ENCODE results near the gene CADM2. TPM values are rescaled to one million over a fixed set of nuclear protein-coding genes. Genes with fewer than 3 reads are reported as not detected.

The CADM2 gene
- total and polyA plus RNA-seq, 3 donors from 2014 or later: 1.3 to 4.0 (median 2.7) TPM

DNA sequence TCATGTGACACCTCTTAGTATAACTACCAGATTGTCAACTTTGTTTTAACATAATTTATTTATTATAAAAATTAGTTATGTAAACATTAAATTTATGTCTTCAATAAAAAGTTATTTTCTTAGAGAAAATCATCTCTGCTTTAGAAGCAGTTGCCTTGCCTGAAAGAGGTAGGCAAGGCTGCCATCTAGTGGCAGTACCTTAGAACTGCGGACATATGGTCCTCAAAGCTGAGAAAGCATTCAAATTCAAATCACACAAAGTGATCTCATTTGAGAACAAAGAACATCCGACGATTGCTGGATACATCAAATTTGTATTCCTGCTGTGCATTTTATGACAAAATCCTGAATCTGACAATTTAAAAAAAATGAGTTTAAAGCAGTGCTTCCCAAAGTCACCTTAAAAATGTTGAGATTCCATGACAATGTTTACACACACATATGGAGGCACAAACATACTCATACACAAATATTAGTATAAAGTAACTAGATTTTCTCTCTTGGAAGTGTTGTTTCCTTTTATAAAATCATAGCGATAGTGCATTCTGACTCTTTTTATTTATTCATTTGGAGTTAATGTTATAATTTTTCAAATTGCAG lies 617.4 kb downstream of the CADM2 start:
- H3K27me3 ChIP-seq: no peaks in the 10 kb centered on the region
- H3K27ac ChIP-seq: no peak overlapping the region
- WGBS, 2 donors: 11 to 13% methylated on average over 4 of the region's 4 CpGs
- H3K36me3 ChIP-seq (ENCODE audit: low read depth, missing control alignments): no peaks in the 10 kb centered on the region
- intact Hi-C loops (cut with DNase I; ENCODE audit: low total_unique reads): no loop called here
- TF ChIP-seq, protein P1, sequence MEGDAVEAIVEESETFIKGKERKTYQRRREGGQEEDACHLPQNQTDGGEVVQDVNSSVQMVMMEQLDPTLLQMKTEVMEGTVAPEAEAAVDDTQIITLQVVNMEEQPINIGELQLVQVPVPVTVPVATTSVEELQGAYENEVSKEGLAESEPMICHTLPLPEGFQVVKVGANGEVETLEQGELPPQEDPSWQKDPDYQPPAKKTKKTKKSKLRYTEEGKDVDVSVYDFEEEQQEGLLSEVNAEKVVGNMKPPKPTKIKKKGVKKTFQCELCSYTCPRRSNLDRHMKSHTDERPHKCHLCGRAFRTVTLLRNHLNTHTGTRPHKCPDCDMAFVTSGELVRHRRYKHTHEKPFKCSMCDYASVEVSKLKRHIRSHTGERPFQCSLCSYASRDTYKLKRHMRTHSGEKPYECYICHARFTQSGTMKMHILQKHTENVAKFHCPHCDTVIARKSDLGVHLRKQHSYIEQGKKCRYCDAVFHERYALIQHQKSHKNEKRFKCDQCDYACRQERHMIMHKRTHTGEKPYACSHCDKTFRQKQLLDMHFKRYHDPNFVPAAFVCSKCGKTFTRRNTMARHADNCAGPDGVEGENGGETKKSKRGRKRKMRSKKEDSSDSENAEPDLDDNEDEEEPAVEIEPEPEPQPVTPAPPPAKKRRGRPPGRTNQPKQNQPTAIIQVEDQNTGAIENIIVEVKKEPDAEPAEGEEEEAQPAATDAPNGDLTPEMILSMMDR (IDR thresholded peaks at IDR 0.05): peak; percentile 58 to 87 (median 70)
- no peak for TF ChIP-seq POLR2A (IDR thresholded peaks at IDR 0.05)
- H3K4me3 ChIP-seq: no peak overlapping the region
- peak; percentile 86 for DNase-seq
- no peaks in the 10 kb centered on the region for H3K4me1 ChIP-seq
- no peaks in the 10 kb centered on the region for H3K9me3 ChIP-seq

DNA sequence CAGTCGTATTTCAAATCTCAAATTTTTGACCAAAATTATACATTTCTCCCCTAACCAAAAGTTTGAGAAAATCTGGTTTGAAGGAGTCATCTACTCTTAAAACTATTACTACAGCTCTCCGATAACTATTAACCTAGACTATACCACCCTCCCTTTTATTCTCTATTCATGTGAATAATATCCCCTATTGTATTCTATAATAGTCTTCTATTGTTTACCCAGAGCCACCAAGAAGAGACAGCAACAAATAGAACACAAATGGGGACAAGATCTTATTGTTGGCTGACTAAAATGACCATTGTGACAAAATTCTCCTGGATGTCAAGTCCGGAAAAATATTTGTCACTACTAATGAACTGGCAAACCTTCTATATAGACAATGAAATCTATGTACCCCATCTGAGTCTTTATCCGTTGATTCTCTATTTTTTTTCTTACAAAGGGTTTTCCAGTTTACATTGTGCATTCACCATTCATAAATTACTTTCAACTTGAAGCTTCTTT lies 618.0 kb downstream of the CADM2 start:
- no peak for DNase-seq
- no peak for TF ChIP-seq POLR2A (IDR thresholded peaks at IDR 0.05)
- TF ChIP-seq, protein P1 (IDR thresholded peaks at IDR 0.05): no peak
- H3K27me3 ChIP-seq: no peaks in the 10 kb centered on the region
- H3K4me3 ChIP-seq: no peak overlapping the region
- H3K27ac ChIP-seq: no peak overlapping the region
- H3K36me3 ChIP-seq (ENCODE audit: low read depth, missing control alignments): no peaks in the 10 kb centered on the region
- 62 to 66% methylated on average over 4 of the region's 4 CpGs for WGBS, 2 donors
- intact Hi-C loops (cut with DNase I; ENCODE audit: low total_unique reads): no loop called here
- H3K9me3 ChIP-seq: no peaks in the 10 kb centered on the region
- H3K4me1 ChIP-seq: no peaks in the 10 kb centered on the region

DNA sequence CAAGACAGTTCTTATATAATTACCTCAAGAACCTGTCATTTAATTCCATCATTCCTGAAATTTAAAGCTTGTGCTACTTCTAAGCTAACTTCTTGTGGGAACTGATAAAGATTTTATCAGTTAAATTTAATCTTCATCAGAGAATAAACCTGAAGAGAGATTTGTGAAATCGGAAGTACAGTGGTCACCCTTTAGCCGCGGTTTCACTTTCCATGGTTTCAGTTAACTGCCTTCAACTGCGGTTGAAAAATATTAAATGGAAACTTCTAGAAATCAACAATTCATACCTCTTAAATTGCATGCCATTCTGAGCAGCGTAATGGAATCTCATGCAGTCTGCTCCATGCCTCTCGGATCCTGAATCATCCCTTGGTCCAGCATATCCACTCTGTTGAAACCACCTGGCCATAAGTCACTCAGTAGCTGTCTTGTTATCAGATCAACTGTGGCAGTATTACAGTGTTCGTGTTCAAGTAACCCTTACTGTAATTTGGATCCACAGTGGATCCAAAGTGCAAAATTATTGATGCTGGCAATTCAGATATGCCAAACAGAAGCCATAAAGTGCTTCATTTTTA lies 626.1 kb downstream of the CADM2 start:
- intact Hi-C loops (cut with DNase I; ENCODE audit: low total_unique reads): no loop called here
- H3K27ac ChIP-seq: no peak overlapping the region
- WGBS, 2 donors: 86 to 89% methylated on average over 7 of the region's 7 CpGs

DNA sequence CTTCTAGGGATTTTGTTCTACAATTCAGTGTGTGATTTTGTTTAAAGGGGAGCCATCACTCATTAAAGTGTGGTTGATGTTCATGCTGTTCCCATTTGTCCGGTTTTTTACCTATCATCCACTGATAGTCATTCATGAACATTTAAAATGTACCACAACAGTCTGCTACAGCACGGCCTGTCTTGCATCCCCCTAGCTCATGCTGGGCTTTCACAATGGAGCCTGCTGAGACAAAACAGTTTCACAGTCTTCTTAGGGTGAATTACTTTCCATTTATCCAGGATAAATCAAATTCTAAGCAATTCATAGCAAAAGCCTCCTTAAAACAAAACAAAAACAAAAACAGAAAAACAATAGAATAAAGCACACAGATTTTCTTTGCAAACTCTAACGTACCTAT lies 627.2 kb downstream of the CADM2 start:
- Histone ChIP-seq H3K27me3 (no peaks in the 10 kb centered on the region), H3K27ac (no peak overlapping the region), H3K4me1 (no peaks in the 10 kb centered on the region), H3K9me3 (no peaks in the 10 kb centered on the region), H3K4me3 (no peak overlapping the region), H3K36me3 (ENCODE audit: low read depth, missing control alignments) (no peaks in the 10 kb centered on the region)
- intact Hi-C loops (cut with DNase I; ENCODE audit: low total_unique reads): no loop called here
- TF ChIP-seq, protein P1 (IDR thresholded peaks at IDR 0.05): no peak
- no peak for TF ChIP-seq POLR2A (IDR thresholded peaks at IDR 0.05)
- DNase-seq: no peak
- 74 to 88% methylated on average over 3 of the region's 3 CpGs for WGBS, 2 donors

More for the DNA sequence above, 626.1 kb downstream of the CADM2 start:
- DNase-seq: no peak
- Histone ChIP-seq H3K9me3 (no peaks in the 10 kb centered on the region), H3K27me3 (no peaks in the 10 kb centered on the region), H3K4me1 (no peaks in the 10 kb centered on the region), H3K36me3 (ENCODE audit: low read depth, missing control alignments) (no peaks in the 10 kb centered on the region), H3K4me3 (no peak overlapping the region)
- TF ChIP-seq, protein P1 (IDR thresholded peaks at IDR 0.05): no peak
- TF ChIP-seq POLR2A (IDR thresholded peaks at IDR 0.05): no peak

DNA sequence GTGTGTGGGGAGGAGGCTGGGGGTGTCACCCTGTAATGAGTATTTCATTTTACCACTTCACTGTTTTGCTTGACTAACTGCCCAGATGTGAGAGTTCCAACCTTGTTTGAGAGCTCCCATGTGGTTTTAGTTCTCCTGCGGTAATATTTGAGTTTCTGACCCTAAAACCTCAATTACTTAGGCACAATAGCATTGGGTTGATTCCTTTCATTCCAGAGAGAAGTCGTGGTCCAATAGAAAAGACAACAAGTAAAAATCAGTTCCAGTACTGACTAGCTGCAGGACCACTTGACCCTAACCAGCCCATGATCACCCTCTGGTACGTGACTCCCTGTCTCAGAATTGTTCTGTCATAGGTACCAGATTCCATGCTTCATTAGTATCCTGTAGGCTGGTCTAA lies 630.4 kb downstream of the CADM2 start:
- no peak overlapping the region for H3K4me3 ChIP-seq
- H3K9me3 ChIP-seq: no peaks in the 10 kb centered on the region
- DNase-seq: no peak
- no peaks in the 10 kb centered on the region for H3K36me3 ChIP-seq (ENCODE audit: low read depth, missing control alignments)
- WGBS, 2 donors: 66 to 67% methylated on average over 3 of the region's 3 CpGs
- no peaks in the 10 kb centered on the region for H3K27me3 ChIP-seq
- intact Hi-C loops (cut with DNase I; ENCODE audit: low total_unique reads): no loop called here
- H3K27ac ChIP-seq: no peak overlapping the region
- TF ChIP-seq POLR2A (IDR thresholded peaks at IDR 0.05): no peak
- TF ChIP-seq, protein P1 (IDR thresholded peaks at IDR 0.05): no peak
- no peaks in the 10 kb centered on the region for H3K4me1 ChIP-seq
